AG04449 (cell line): ENCODE measurements around the gene ATF3.
A peak's percentile ranks its signal among the peaks of the same experiment; 100 is the strongest.
"Not testable (repeated sequence)": the region's sequence is repeated elsewhere in the genome, so short reads cannot be mapped to it uniquely, and the experiment has no call there.

Source experiments
- CTCF ChIA-PET: fragments of 350-600 bp; formaldehyde crosslinking; extraction: SDS; loops from one replicate; lab custom pipeline; 2021; ENCODE audit warnings: antibody characterized with exemption; lab: Yijun Ruan, JAX
- POLR2A ChIA-PET: fragments of 400-600, 350-600 bp; formaldehyde crosslinking; extraction: SDS; loops from one replicate; lab custom pipeline; 2020; ENCODE audit warnings: antibody characterized with exemption, inconsistent platforms; lab: Yijun Ruan, JAX
- DNase-seq: peaks from one replicate; pipeline ENCODE4 v3.0.0-alpha.2; 2010; ENCODE audit warnings: low read depth, low spot score
- H3K4me3 ChIP-seq: 2 replicates; pipeline ENCODE4 v1.5.1; 2011; ENCODE audit warnings: low read depth, mild to moderate bottlenecking, control low read depth, low read length
- CTCF ChIP-seq: IDR thresholded peaks from one replicate; pipeline ENCODE4 v1.5.1; 2011; ENCODE audit warnings: mild to moderate bottlenecking, moderate library complexity, low read length, control low read depth, inconsistent platforms; ENCODE audit not compliant: insufficient read depth; ENCODE audit errors: missing control alignments

The ATF3 gene

GRCh38 chr1:212630158-212630900, 21.8 kb downstream of the ATF3 start:
- POLR2A ChIA-PET, result no interaction called here
- DNase-seq, result no peak
- no peak overlapping the region for H3K4me3 ChIP-seq
- CTCF ChIA-PET, result interaction anchor here (0.7 to 4.3 kb wide), 20 partner anchors 8 to 160 kb away, joined by 3 to 40 read pairs (median 3); no protein-coding TSS in a partner anchor
- TF ChIP-seq CTCF, result peak; percentile 91

- CTCF ChIA-PET, result interaction anchor here (1.1 kb wide), 1 partner anchor 156 kb away, joined by 3 read pairs; no protein-coding TSS in a partner anchor
- TF ChIP-seq CTCF, result no peak
- no peak overlapping the region for H3K4me3 ChIP-seq
- DNase-seq, result no peak
- POLR2A ChIA-PET, result no interaction called here
These were observed 24.6 kb downstream of the ATF3 start for GRCh38 chr1:212633161-212633560.

GRCh38 chr1:212634252-212634651, 25.7 kb downstream of the ATF3 start:
- no peak for TF ChIP-seq CTCF
- no peak overlapping the region for H3K4me3 ChIP-seq
- ChIA-PET POLR2A (interaction anchor here (1.4 kb wide), 1 partner anchor 25 kb away, joined by 5 read pairs; the partner anchor contains the start of gene ATF3), CTCF (interaction anchor here (1.6 kb wide), 1 partner anchor 158 kb away, joined by 3 read pairs; no protein-coding TSS in a partner anchor)
- no peak for DNase-seq

- TF ChIP-seq CTCF, result no peak
- ChIA-PET CTCF (interaction anchor here (1.6 kb wide), 1 partner anchor 159 kb away, joined by 3 read pairs; no protein-coding TSS in a partner anchor), POLR2A (interaction anchor here (1.4 kb wide), 1 partner anchor 26 kb away, joined by 5 read pairs; the partner anchor contains the start of gene ATF3)
- DNase-seq, result peak; percentile 71
- no peak overlapping the region for H3K4me3 ChIP-seq
These were observed 26.6 kb downstream of the ATF3 start for GRCh38 chr1:212635141-212635631.

GRCh38 chr1:212637902-212638301, 29.3 kb downstream of the ATF3 start:
- peak overlapping the region; percentile 29; the same call in 1 of the 2 replicates for H3K4me3 ChIP-seq
- CTCF ChIA-PET, result no interaction called here
- POLR2A ChIA-PET, result interaction anchor here (1.7 kb wide), 1 partner anchor 30 kb away, joined by 10 read pairs; the partner anchor contains the start of gene ATF3
- no peak for DNase-seq
- TF ChIP-seq CTCF, result no peak

DNA sequence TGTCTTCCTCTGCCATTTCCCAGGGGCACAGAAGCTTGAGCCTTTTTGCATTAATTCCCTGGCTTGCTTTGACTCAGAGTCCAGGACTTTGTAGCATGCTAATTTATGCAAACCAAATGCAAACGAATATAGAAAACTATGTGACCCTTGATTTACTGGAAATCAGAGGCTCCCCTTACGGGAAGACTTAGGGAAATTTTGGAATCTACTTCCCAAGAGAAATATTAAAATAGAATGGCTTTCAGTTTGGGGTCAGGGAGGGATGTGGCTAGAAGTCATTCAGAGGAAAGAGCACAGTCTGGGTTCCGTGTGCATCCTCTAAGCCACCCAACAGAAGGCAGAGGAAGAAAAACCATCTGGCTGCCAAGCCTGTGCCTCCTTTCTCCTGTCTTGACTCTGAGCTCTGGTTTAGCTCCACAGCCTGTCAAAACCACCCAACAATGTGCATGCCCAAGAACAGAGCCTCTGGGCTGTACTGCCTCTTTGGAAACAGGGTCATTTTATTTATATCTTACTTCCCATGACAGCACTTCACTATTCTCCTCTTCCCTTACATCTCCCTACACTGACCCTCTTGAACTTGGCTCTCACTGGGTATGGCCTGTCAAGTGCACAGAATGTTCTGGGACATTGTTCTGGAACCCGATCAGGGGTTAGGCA, 30.1 kb downstream of the ATF3 start:
- no peak for TF ChIP-seq CTCF
- DNase-seq, result peak; percentile 65
- no peak overlapping the region; the same call in none of the 2 replicates for H3K4me3 ChIP-seq
- POLR2A ChIA-PET, result interaction anchor here (0.6 to 1.7 kb wide), 2 partner anchors 26 to 30 kb away, joined by 3 to 10 read pairs; partner anchors contain the start of gene ATF3
- CTCF ChIA-PET, result interaction anchor here (0.6 kb wide), 1 partner anchor 9 kb away, joined by 3 read pairs; no protein-coding TSS in a partner anchor

- DNase-seq, H3K4me3 ChIP-seq, POLR2A ChIA-PET: not testable (repeated sequence)
- CTCF ChIA-PET, result interaction anchor here (2.3 to 2.7 kb wide), 3 partner anchors 9 to 162 kb away, joined by 6 to 12 read pairs (median 9); no protein-coding TSS in a partner anchor
These were observed 31.0 kb downstream of the ATF3 start for GRCh38 chr1:212639524-212639923.
